Right lobe of liver (tissue), 6 donors: ENCODE results near the gene COPS4. TPM values are rescaled to one million over a fixed set of nuclear protein-coding genes. Genes with fewer than 3 reads are reported as not detected.
"Not testable (repeated sequence)": the region's sequence is repeated elsewhere in the genome, so short reads cannot be mapped to it uniquely, and the experiment has no call there.

Experiments
- ATAC-seq, 4 donors: fragments of 200-7000 bp; cut with Tn5 transposase; one replicate each; pipeline ENCODE4 v1.9.1; 2020; ENCODE audit warnings: mild to moderate bottlenecking in 4 of 4, moderate library complexity in 4 of 4
- DNase-seq, 3 donors: peaks; one replicate each; pipeline ENCODE4 v3.0.0-alpha.2; 2020
- H3K27ac ChIP-seq, 3 donors: fragments of 200-600 bp; one replicate each; pipeline ENCODE4 v1.8.0; 2022
- H3K27me3 ChIP-seq, 2 donors: fragments of 200-600 bp; one replicate each; pipeline ENCODE4 v1.8.0; 2022
- H3K36me3 ChIP-seq, 4 donors: fragments of 200-600 bp; sonication (generic) in 1 of 4; one replicate each; pipeline versions ENCODE4 v1.5.1 to v1.8.0; 2017 to 2022; ENCODE audit warnings: control low read depth in 1 of 4
- H3K4me1 ChIP-seq, 4 donors: fragments of 200-600 bp; sonication (generic) in 1 of 4; one replicate each; pipeline versions ENCODE4 v1.5.1 to v1.8.0; 2017 to 2022; ENCODE audit warnings: control low read depth in 1 of 4
- H3K4me3 ChIP-seq, 3 donors: fragments of 200-600 bp; one replicate each; pipeline ENCODE4 v1.8.0; 2022
- H3K9me3 ChIP-seq, 4 donors: fragments of 200-600 bp; sonication (generic) in 1 of 4; one replicate each; pipeline versions ENCODE4 v1.5.1 to v1.8.0; 2017 to 2022; ENCODE audit warnings: control low read depth in 1 of 4
- CTCF ChIP-seq, 4 donors: fragments of 200-600 bp in 3 of 4; fragments of 450-650 bp in 1 of 4; IDR thresholded peaks; one replicate each; pipeline versions ENCODE4 v1.5.1 to v1.8.0; 2016 to 2022; ENCODE audit warnings: antibody characterized with exemption in 4 of 4, mild to moderate bottlenecking in 2 of 4
- POLR2A ChIP-seq: fragments of 450-650 bp; IDR thresholded peaks from one replicate; pipeline ENCODE4 v1.6.1; 2017; ENCODE audit warnings: antibody characterized with exemption, mild to moderate bottlenecking
- WGBS: methylation state at CpG from one replicate; pipeline ENCODE4 v1.1.6; 2018; ENCODE audit warnings: low coverage, low lambda C conversion rate; ENCODE audit not compliant: insufficient coverage; ENCODE audit errors: missing lambda C conversion rate; 5-methylcytosine and 5-hydroxymethylcytosine counted together
- intact Hi-C, 2 donors: fragments of 100-400 bp; cut with DNase I; formaldehyde crosslinking; loops; one replicate each; pipeline versions ENCODE4 v1.11.2 to v1.14.1; 2022
- total RNA-seq, 6 experiments: library from RNA; depleted of rRNA in 2 of 6; stranded (reverse); fragments of >200 nt in 2 of 6; fragmentation: NEBNext Ultra II Directional in 3 of 6; extraction: Animal tissue kit (Norgen Biotek cat#: 25700) in 3 of 6; gene quantifications; one replicate each; pipeline versions ENCODE4 v1.1.0 to v1.2.4, GENCODE V29; 2016 to 2023
- donor health status: DM: no; HTN: yes; CAD: no.
- donor health status: DM: no; HTN: no; CAD: no.
- donor health status: DM: no; HTN: no; CAD: no.
- donor health status: DM: no; HTN: yes; CAD: no.
- donor health status: DM: no; HTN: yes; CAD: no.

COPS4 gene
- total RNA-seq, 6 experiments from 2014 or later: 11.1 to 18.9 (median 14.7) TPM

GRCh38 chr4:83080561-83080960, 45.6 kb downstream of the COPS4 start:
- Histone ChIP-seq H3K27ac (no peak overlapping the region), H3K27me3 (no peaks in the 10 kb centered on the region), H3K9me3 (no peaks in the 10 kb centered on the region), H3K4me1 (no peaks in the 10 kb centered on the region), H3K36me3 (peaks cover 0 to 7% (median 4%) of the 10 kb centered on the region in 4 donors), H3K4me3 (no peak overlapping the region)
- TF ChIP-seq POLR2A: no peak
- TF ChIP-seq CTCF (IDR thresholded peaks at IDR 0.05): no peak
- intact Hi-C loops: no loop called here
- WGBS: 82% methylated on average over 6 of the region's 6 CpGs
- DNase-seq (no peak), ATAC-seq (no peak)

- ATAC-seq (peak in 3 of 4 donors; percentile 14 to 36 (median 29)), DNase-seq (no peak)
- no peaks in the 10 kb centered on the region for H3K9me3 ChIP-seq
- TF ChIP-seq CTCF (IDR thresholded peaks at IDR 0.05) (no peak), POLR2A (no peak)
- intact Hi-C loops: no loop called here
- H3K27me3 ChIP-seq: no peaks in the 10 kb centered on the region
- H3K36me3 ChIP-seq: peaks cover 0 to 3% (median 0%) of the 10 kb centered on the region in 4 donors
- H3K4me3 ChIP-seq: no peak overlapping the region
- 63% methylated on average over 4 of the region's 4 CpGs for WGBS
- no peaks in the 10 kb centered on the region for H3K4me1 ChIP-seq
- no peak overlapping the region for H3K27ac ChIP-seq
Observed at GRCh38 chr4:83082777-83083176, 47.8 kb downstream of the COPS4 start.

- TF ChIP-seq POLR2A (no peak), CTCF (IDR thresholded peaks at IDR 0.05) (no peak)
- intact Hi-C loops: no loop called here
- Histone ChIP-seq H3K36me3 (peaks cover 0 to 3% (median 0%) of the 10 kb centered on the region in 4 donors), H3K27me3 (no peaks in the 10 kb centered on the region), H3K27ac (no peak overlapping the region), H3K4me1 (no peaks in the 10 kb centered on the region), H3K9me3 (no peaks in the 10 kb centered on the region), H3K4me3 (no peak overlapping the region)
- no peak for DNase-seq
- ATAC-seq: peak; percentile 33 to 74 (median 57)
- 50% methylated on average over 6 of the region's 11 CpGs for WGBS
Observed at GRCh38 chr4:83083925-83084475, 49.0 kb downstream of the COPS4 start.

GRCh38 chr4:83084956-83085355, 50.0 kb downstream of the COPS4 start:
- intact Hi-C loops, DNase-seq, ATAC-seq: not testable (repeated sequence)

GRCh38 chr4:83089410-83090157, 54.6 kb downstream of the COPS4 start:
- TF ChIP-seq POLR2A (no peak), CTCF (IDR thresholded peaks at IDR 0.05) (no peak)
- H3K9me3 ChIP-seq: no peaks in the 10 kb centered on the region
- intact Hi-C loops: no loop called here
- no peaks in the 10 kb centered on the region for H3K4me1 ChIP-seq
- ATAC-seq: no peak
- H3K36me3 ChIP-seq: peaks cover 0 to 3% (median 0%) of the 10 kb centered on the region in 4 donors
- no peak for DNase-seq
- no peaks in the 10 kb centered on the region for H3K27me3 ChIP-seq
- H3K4me3 ChIP-seq: no peak overlapping the region
- H3K27ac ChIP-seq: no peak overlapping the region
- 58% methylated on average over 2 of the region's 2 CpGs for WGBS

More at GRCh38 chr4:83084956-83085355, 50.0 kb downstream of the COPS4 start:
- H3K27me3 ChIP-seq, H3K36me3 ChIP-seq, H3K27ac ChIP-seq, H3K4me1 ChIP-seq, H3K4me3 ChIP-seq, H3K9me3 ChIP-seq: not testable (repeated sequence)
- WGBS: 62% methylated on average over 4 of the region's 12 CpGs
